Tibial nerve (tissue), 4 donors: ENCODE results near the gene CRYGS.

Experiments used
- EP300 ChIP-seq, 2 donors: sonication (generic); formaldehyde crosslinking; IDR thresholded peaks; one replicate each; pipeline ENCODE4 v1.6.1; 2017; ENCODE audit warnings: antibody characterized with exemption in 2 of 2, mild to moderate bottlenecking in 1 of 2
- POLR2A ChIP-seq, 2 donors: fragments of 450-650 bp; IDR thresholded peaks; one replicate each; pipeline ENCODE4 v1.6.1; 2017; ENCODE audit warnings: antibody characterized with exemption in 2 of 2, mild to moderate bottlenecking in 2 of 2, moderate library complexity in 2 of 2
- TF ChIP-seq, protein P1 (sequence below), 5 experiments: fragments of 200-600 bp in 3 of 5; fragments of 450-650 bp in 2 of 5; sonication (generic) in 3 of 5; IDR thresholded peaks; one replicate each; pipeline ENCODE4 v1.5.1; 2016 to 2019; ENCODE audit warnings: antibody characterized with exemption in 5 of 5, mild to moderate bottlenecking in 3 of 5, moderate library complexity in 2 of 5

DNA sequence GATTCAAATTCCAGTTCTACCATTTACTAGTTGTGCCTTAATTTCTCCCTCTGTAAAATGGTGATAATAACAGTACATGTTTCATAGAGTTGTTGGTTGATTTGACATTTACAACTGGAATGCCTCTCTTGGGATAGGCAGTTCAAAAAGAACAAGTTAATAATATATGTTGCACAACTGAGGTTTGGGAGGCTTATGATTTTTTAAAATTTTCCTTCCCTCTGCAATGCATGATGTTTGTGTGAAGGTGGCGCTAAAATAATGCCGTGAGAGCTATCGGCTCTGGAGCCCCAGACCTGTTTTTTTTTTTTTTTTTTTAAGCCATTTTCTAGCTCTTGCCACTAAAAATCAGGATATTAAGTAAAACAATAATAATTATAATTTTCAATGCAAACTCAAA lies 44.9 kb upstream of the CRYGS start:
- TF ChIP-seq, protein P1, sequence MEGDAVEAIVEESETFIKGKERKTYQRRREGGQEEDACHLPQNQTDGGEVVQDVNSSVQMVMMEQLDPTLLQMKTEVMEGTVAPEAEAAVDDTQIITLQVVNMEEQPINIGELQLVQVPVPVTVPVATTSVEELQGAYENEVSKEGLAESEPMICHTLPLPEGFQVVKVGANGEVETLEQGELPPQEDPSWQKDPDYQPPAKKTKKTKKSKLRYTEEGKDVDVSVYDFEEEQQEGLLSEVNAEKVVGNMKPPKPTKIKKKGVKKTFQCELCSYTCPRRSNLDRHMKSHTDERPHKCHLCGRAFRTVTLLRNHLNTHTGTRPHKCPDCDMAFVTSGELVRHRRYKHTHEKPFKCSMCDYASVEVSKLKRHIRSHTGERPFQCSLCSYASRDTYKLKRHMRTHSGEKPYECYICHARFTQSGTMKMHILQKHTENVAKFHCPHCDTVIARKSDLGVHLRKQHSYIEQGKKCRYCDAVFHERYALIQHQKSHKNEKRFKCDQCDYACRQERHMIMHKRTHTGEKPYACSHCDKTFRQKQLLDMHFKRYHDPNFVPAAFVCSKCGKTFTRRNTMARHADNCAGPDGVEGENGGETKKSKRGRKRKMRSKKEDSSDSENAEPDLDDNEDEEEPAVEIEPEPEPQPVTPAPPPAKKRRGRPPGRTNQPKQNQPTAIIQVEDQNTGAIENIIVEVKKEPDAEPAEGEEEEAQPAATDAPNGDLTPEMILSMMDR (IDR thresholded peaks at IDR 0.05): no peak
- TF ChIP-seq EP300 (IDR thresholded peaks at IDR 0.05) (no peak), POLR2A (IDR thresholded peaks at IDR 0.05) (no peak)
